NCI-H69 (cell line): ENCODE measurements around the gene LDLRAD4.
A peak's percentile ranks its signal among the peaks of the same experiment; 100 is the strongest.
"Not testable (repeated sequence)": the region's sequence is repeated elsewhere in the genome, so short reads cannot be mapped to it uniquely, and the experiment has no call there.

ENCODE experiments used
- DNase-seq: peaks from one replicate; lab custom pipeline; 2025; lab: John Stamatoyannopoulos, UW

Gene LDLRAD4

DNA sequence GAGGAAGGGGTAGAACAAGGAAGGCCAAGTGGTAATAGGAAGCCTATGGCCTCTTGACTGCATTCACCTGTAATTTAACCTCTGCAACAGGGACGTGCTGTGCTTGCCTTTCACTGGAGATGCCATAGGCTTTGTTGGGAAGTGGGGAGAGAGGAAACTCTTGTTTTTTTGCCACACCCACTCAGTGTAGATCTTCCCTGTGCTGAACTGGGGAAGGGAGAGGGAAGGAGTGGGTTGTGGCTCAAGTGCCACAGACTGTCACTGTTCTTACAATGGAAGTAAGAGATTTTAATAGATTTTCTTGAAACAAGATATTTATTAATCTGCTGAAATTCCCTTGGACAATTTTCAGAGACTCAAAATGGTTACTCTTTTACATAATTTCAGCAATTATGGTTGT, 380.5 kb downstream of the LDLRAD4 start:
- DNase-seq, result no peak

DNA sequence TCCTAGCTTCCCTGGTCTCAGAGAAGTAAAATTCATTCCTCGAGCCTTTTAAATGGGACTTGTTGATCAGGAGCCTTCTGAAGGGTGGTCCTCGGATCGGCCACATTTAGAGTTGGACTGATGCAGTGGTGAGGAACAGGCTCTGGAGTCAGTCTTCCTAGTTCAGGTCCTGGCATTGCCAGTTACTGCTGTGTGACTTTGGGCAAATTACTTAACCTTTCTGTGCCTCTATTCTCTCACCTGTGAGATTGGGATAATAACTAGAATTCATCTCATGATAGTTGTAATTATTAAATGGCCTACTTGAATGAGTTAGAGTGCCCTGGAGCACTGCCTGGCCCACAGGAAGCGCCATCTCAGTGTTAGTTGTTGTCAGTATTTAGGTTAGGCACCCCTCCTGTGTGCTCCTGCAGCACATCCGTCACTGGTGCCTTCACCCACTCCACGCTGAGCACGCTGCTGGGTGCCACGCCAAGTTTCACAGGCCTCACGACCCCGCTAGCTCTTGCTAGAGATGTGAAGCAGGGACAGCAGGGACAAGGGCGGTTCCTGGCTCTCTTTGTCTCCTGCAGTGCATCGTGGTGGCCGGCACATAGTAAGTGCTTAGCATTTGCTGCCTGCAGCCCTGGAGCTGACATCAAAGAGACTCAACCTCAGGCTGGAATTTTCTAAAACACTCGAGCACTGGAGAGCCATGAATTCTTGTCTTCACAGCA, 384.9 kb downstream of the LDLRAD4 start:
- DNase-seq, result no peak

DNA sequence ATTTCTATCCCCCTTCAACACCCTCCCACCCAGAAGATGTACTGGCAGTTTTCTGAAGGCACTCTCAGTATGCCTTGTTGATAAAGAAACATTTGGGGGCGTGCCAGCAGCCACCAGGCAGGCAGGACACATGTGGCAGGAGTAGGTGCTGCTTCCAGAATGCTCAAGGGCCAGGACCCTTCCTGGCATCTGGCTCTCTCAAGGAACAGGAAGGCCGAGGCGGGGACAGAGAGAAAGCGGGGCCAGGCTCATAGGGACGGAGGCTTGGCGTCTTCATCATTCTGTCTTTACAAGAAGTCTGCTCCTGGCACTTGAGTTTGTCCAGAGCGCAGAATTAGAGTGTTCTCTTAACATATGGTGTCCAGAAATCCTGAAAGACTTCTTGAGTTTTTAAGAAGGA, 386.2 kb downstream of the LDLRAD4 start:
- DNase-seq, result no peak

DNA sequence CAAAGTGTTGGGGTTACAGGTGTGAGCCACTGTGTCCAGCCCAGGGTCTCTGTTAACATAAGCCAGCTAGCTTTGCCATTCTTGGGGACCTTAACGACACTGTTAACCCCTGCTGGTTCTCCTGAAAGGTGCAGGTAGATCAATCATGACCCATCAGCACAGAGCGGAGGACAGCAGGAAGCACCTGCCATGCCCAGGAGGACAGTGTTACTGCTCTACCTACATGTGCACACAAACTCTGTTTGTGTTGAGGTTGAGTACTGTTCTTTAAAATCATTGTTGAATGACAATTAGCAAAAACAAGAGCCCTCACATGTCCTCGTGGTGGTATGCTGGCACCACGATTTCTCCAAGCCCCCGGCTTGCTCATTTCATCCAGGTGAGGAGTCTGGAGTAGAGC, 386.9 kb downstream of the LDLRAD4 start:
- DNase-seq, result no peak

DNA sequence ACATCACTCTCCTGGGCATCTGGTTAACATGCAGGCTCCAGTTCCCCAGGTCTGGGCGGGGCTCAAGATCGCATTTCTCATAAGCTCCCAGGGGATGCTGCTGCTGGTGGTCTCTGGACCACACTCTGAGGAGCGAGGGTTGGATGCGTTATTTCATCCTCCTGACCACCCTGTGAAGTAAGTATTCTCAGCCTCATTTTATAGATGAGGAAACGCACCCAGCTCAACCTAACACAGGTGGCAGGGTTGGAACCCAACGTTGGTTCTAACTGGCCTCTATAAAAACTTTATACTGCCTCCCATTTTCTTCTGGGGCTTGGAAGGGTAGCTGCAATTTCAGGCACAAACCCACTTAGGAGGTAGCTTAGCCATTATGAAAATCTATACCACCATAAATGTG, 387.3 kb downstream of the LDLRAD4 start:
- DNase-seq, result no peak

DNA sequence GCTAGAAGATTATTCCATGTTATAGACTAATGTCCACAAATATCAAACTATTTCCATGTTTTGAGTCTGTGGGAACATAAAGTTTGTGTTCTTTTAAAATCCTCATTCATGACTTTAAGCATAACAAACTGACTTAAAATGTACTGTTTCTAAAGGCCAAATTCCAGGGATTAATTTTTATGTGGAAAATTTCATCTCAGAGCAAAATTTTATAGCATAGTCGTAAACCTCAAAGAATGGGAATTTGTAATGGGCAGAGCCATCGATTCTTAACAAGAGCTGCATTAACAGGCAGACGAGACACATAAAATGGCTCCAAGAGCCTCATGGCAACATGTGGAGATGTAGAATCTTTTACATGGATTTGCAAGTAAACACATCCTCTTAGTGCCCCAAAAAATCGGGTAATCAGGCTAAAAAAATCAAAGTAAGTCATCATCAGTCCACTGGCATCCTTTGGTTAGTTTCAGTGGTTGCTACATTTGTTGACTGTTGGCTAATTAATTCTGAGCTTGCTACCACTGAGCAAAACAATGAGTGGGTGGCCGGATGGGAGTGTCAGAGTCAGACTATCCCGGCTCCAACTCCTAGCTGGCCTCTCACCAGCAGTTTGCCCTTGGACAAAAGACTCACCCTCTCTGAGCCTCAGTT, 388.2 kb downstream of the LDLRAD4 start:
- no peak for DNase-seq

DNA sequence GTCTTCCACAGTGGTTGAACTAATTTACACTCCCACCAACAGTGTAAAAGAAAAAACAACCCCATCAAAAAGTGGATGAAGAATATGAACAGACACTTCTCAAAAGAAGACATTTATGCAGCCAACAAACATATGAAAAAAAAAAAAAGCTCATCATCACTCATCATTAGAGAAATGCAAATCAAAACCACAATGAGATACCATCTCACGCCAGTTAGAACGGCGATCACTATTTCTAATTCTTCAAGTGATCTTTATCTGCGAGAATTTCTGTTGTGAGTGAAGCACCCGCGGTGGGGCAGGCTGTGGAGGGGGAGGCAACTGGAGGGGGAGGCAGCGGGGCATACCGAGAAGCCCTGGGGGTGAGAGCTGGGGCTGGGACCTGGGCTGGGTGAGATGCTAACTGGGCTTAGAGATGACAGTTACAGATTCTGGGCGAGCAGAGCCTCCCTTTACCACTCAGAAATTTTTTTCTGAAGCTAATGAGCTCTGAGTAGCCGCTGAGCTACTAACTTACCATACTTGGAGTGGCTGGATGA, 389.5 kb downstream of the LDLRAD4 start:
- not testable (repeated sequence) for DNase-seq

DNA sequence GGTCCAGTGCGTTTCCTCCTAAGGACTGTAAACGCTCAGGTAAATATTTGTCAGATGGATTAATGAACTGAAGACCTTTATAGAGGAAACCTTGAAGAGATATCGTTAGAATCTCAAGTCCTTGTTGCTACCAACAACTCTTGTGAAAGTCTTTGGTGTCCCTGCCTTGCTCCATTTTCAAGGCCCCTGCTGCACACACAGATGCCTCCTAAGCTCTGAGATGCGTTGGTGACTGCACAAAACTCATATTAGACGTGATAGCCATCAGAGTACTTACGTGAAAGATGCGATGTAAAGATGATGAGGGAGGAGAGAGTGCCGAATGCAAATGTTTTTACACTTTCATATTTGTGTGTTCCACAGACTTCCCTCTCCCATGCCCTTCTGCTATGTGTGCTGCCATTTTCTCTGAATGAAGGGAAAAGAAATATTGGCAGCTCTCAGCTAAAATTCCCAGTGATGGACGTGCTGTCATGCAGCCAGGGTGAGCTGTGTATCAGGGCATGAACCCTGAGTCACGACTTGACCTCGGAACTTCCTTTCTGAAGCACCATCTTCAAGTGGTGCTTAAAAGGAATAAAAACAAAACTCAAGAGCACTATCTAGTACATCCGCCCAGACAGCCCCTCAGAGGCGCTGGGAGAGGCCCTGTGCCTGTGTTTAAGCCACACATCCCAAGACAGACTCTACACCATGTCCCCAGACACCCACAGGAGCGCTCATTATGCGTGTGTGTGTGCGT, 390.4 kb downstream of the LDLRAD4 start:
- DNase-seq, result no peak

DNA sequence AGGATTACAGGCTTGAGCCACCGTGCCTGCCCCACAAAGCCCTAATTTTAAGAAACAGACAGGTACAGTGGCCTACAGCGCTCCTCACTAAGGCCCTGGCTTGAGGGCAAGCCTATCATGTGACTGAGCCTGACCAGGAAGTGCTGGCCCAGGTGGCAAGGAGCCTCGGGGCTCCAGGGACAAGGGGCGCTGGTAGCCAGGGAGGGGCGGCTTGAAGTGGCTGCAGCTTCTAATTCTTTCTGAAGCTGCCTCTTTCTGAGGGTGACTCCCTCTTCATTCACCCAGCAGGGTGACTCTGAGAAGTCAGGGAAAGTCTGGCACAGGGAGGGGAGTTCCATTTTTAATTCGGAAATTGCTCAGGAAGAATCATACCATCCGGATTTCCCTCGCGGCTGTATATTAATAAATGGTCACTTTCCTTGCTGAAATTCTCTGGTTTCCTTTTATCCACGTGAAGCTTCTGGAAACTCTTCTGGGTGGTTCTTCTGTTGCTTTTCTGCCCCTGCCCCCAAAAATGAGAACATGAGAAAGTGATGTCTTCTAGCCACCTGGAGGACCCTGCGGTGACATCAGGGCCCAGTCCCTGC, 392.1 kb downstream of the LDLRAD4 start:
- DNase-seq, result peak; percentile 26

DNA sequence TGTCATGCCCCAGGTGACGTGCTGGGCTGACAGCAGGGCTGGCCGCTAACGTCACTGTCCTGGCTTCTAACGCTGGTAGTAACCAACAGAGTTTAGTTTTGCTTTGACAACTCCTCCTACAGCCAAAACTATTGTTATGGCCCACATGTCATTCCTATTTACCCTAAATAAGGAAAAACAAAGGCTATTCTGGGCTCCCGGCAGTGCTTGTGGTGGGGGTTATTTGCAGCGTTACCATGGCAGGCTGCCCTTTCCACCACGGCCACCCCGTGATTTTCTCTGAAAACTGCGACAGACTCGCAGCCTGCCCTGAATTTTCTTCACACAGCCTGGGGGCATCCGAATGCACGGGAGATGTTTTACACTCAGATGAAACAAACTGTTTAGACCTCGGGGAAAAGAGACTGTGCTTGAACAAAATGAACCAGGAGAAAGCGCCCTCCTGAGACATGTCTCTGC, 392.6 kb downstream of the LDLRAD4 start:
- peak; percentile 67 for DNase-seq

DNA sequence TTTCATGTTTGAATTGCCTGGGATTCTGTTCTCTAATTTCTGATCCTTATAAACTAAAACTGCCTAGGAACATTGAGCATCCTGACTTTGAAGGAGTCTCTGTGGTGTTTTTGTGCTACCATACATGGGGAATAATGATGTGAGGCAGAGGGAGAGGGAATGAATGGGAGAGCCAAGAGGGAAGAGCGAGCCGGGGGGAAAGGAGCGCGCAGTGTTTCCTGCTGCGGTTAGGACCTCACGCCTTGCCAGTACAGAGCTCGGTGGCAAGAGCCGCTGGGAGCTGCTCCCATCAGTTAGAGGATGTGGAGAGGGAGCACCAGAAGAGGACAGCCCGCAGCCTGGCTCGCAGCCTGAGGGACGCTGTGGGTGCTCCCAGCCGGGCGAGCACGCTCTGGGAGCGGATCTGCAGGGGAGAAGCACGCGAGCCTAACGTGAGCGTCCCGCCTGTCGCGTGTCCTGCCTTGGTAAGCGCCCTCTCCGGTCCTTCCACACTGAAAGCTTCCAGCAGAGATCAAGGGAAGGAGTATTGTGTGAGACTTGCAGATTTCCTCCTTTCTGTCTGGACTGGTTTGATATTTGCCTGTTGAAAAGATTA, 393.1 kb downstream of the LDLRAD4 start:
- DNase-seq, result peak; percentile 73

DNA sequence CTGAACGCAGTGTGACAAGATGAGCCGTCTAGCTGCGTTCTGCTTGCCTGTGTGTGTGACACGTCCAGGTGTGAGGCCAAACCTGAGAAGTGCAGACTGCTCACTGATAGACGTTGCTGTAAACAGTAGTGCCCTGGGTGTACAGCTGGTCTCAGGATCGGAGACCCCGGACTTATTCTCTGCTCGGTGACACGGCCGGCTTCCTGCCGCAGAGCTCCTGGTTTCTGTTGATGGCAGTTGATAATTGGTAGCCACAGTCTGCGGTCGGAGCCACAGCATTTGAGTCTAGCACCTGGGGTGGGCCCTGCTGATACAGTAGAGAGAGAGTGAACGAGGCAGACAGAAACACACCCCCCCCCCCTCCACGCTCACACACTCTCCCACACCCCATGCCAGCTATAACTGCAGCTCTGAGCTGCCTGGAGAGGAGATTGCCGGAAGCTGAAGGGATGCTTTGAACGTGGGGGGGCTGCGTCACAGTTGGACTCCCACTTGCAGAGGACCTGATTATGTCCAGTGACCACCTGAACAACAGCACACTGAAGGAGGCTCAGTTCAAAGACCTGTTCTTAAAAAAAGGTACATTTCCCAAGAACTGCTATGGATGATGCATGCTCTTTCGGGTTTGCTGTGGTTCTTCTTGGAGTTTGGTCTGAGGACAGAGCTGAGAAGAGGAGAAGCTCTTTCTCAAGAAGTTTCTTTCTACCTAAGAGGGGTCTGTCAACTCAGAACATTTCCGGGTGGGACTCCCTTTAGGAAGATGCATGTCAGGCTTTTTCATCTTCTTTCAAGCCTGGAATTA, 393.8 kb downstream of the LDLRAD4 start:
- peak; percentile 72 for DNase-seq

DNA sequence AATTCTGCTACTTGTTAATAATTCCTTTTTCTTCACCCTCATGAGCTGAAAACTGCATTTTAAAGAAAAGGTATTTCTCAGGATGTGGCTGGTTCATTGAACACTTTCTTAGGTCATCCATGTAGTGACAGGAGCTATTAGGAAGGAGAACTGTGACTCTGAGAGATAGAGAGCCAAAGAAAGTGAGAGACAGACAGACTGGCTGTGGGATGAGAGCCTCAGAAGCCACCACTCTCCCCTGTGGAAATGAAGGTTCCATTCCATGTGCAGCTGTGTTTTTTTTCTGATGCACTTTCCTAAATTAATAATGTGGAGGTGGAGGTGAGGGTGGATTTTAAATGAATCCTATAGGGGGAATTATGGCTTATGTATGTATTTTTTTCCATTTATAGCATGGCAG, 394.5 kb downstream of the LDLRAD4 start:
- DNase-seq, result no peak

DNA sequence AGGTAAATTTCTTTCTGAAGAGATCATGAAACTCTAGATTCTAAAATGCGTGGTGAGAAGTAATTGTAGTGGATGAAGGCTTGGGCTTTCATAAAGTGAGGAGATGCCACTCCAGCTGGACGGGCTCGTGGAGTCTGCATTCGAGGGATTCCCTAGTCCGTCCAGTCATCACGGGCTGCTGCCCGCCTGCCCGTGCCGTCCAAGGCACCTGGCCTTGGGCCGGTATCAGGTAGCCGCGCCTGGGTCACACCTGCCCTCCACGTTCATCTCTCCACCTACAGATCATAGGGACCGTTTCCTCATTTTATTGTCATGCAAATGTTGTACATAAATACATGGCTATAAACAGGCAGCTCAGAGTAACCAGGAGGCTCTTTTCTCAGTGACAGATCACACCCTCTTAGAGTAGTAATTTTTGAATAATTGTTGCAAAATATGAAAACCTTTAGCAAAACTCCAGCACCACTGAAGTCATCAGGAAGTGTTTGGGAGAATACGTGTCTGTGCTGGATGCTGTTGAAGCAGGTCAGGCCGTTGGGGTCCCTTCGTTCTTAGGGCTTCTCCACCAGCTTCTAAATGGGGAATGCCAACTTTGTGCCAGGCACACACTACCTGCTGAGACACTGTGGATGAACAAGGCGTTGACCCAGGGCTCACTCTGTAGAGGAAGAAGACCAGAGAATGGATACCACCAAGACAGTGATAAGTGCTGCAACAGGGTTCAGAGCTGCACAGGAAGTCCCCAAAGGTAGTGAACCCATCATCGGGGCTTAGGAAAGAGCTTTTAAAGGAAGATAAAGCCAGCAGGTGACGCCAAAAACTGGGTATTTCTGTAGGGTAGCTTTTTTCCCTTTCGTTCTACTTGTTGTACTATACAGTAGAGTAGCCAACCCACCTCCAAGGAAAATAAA, 395.3 kb downstream of the LDLRAD4 start:
- no peak for DNase-seq

DNA sequence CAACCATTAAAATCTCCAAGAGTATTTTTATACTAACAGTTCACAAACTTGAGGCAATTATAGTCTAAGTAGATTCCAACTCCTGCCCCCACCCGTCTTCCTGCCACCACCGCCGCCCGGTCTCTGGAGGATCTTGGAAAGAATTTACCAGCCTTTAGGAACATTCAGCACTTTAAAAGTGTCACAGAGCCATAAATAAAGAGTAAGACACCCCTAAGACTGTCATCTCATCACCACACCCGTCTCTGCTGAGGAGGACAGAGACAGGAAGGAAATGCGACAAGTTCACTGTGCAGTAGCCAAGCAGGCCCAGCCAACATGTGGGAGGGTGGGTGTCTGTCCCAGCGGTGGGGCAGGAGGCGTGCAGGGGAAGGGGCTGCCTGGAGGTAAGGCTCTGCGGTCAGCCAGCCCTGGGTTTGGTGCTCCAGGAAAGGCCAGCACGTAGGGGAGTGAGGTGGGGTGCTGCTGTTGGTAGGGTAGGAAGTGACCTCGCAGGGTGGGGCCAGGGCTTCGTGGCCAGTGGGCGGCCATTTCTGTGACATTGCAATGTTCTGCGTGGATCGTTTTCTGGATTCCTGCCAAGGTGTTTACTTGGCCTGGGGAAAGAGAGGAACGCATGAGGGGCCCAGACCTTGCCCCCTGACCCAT, 396.2 kb downstream of the LDLRAD4 start:
- no peak for DNase-seq

DNA sequence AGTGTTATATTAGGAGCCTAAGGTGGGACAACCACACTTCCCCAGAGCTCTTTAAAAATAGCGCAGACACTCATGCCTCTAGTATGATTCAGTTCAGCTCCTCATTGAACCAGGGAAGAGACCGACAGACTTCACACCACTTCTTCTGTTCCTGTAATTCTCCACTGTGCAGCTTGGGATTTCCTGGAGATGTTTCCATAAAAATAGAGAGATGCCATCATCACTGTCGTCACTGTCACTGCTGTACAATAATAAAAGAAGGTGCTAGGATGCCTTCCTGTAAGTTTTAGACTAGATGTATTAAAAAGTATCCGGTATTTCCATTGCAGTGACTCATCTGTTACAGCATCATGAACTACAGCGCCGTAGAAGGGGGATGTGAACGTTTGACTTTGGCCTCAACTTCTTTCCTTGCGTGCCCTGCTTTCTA, 396.9 kb downstream of the LDLRAD4 start:
- no peak for DNase-seq

DNA sequence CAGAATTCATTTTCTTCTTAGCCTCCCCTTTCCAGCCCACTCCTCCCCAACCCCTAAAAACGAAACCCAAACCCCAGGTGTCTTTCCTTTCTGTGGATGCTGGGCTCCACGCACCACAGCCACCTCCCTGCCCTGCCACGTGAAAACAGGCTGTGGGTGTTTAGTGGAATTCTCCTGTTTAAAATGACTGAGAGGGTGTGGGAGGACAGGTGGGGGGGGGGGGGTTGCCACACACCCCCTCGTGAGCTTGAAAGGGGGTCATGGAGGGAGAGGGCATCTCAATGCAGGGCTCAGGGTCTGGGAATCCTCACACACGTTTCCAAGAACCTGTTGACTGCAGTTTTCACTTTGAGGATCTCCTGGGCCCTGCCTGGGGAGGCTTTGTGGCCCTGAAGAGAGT, 397.5 kb downstream of the LDLRAD4 start:
- no peak for DNase-seq

DNA sequence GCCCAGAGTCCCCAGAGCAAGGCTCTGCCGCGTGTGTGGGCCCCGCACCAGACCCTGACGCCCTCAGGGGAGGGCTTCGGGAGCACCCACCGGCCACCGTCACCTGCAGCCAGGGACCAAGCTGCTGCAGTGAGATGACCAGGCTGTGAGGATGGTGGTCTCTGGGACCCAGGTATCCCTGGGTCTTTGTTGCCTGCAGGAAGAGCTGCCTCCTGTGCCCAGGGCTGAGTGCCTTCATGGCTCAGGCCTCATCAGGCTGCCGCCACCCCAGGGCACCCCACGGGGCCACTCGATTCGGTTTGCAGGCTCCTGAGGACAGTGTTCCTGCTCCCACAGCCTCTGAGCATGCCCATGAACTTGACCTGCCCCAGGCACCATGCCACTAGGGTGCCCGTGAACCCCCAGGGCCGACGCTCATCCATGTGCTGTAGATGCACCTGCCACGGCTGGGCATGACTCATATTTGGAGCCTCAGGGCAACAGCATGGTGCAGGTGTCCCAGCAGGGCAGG, 398.0 kb downstream of the LDLRAD4 start:
- peak; percentile 59 for DNase-seq

DNA sequence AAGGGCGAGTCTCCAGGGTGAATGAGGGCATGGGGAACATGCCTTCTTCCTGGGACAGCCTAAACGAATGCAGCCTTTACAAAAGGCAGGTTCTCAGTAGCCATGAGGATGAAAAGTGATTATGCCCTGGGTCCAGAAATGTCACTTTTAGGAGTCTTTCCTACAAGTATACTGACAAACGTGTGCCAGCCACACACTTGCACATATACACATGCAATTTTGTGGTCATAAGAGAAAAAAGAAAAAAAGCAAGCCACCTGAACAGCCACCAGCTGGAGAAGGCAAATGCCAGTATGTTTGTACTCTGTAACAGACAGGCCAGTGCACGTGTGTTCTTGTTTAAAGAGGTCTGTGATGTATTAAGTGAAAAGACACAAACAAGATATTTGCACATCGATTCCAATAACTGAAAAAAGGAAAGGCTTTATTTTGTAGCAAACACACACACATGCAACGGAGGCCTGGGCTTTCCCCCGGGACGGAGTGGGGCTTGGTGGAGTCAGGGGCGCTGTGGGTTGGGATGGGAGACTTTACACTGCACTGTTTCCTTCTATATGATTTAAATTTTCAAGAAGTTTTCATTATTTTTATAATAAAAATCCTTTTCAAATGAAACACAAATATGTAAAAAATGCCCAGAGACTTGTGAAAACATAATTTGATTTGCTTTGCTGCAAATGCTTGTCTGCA, 399.4 kb downstream of the LDLRAD4 start:
- no peak for DNase-seq
